Panc1 (cell line): ENCODE results near the gene GRAMD1B. TPM values are rescaled to one million over a fixed set of nuclear protein-coding genes. Genes with fewer than 3 reads are reported as not detected.

Source experiments
- ATAC-seq: fragments of 200-7000 bp; cut with Tn5 transposase; 2 replicates; pipeline ENCODE4 v1.9.1; 2020; ENCODE audit warnings: mild to moderate bottlenecking, moderate library complexity
- BruUV-seq: library from RNA; stranded (reverse); fragments of 400-500 nt; replicated peaks from 2 replicates; lab custom pipeline; 2021; lab: Mats Ljungman, UMichigan
- CTCF ChIA-PET: fragments of 300-600 bp; sonication (Branson Sonifier 250); formaldehyde crosslinking; loops from one replicate; lab custom pipeline; 2022; ENCODE audit warnings: antibody characterized with exemption; lab: Charles Lee
- POLR2A ChIA-PET: fragments of 300-600 bp; sonication (Branson Sonifier 250); formaldehyde crosslinking; loops from one replicate; lab custom pipeline; 2022; ENCODE audit warnings: antibody characterized with exemption; lab: Charles Lee
- DNase-seq: peaks from one replicate; pipeline ENCODE4 v3.0.0-alpha.2; 2010; ENCODE audit warnings: low read depth, low spot score
- H3K27ac ChIP-seq: 2 replicates; pipeline ENCODE4 v1.5.1; 2011; ENCODE audit warnings: mild to moderate bottlenecking, low read length, inconsistent platforms
- H3K27me3 ChIP-seq: fragments of 200-500 bp; sonication (Bioruptor generic); 2 replicates; pipeline ENCODE4 v1.6.0; 2014; ENCODE audit warnings: low read length, inconsistent platforms; ENCODE audit not compliant: control insufficient read depth, insufficient read depth
- H3K36me3 ChIP-seq: fragments of 200-500 bp; sonication (Bioruptor generic); 2 replicates; pipeline ENCODE4 v1.5.1; 2014; ENCODE audit warnings: inconsistent platforms, mild to moderate bottlenecking, low read length, moderate library complexity; ENCODE audit not compliant: control insufficient read depth, insufficient read depth
- H3K4me1 ChIP-seq: 2 replicates; pipeline ENCODE4 v1.5.1; 2011; ENCODE audit warnings: inconsistent platforms, mild to moderate bottlenecking, low read length, moderate library complexity; ENCODE audit not compliant: control insufficient read depth, insufficient read depth
- H3K4me3 ChIP-seq, 2 experiments: 2 replicates each; pipeline ENCODE4 v1.5.1; 2011 to 2012; ENCODE audit warnings: low read depth in 2 of 2, low read length in 2 of 2, mild to moderate bottlenecking in 2 of 2, inconsistent platforms in 1 of 2, moderate library complexity in 1 of 2
- H3K9me3 ChIP-seq: fragments of 200-500 bp; sonication (Bioruptor generic); 2 replicates; pipeline ENCODE4 v1.5.1; 2014; ENCODE audit warnings: low read depth, mild to moderate bottlenecking, inconsistent platforms, low read length, moderate library complexity; ENCODE audit not compliant: control insufficient read depth, insufficient read depth
- CTCF ChIP-seq: fragments of 450-650 bp; IDR thresholded peaks from 2 replicates; pipeline ENCODE4 v1.5.1; 2017; ENCODE audit warnings: mild to moderate bottlenecking
- POLR2AphosphoS5 ChIP-seq: IDR thresholded peaks from 2 replicates; pipeline ENCODE4 v1.6.1; 2012; ENCODE audit warnings: mild to moderate bottlenecking, low read depth, low read length, moderate library complexity
- REST ChIP-seq, 2 experiments: IDR thresholded peaks; 2 replicates each; pipeline ENCODE4 v1.6.1; 2011 to 2012; ENCODE audit warnings: low read depth in 2 of 2, control low read depth in 1 of 2, low read length in 1 of 2, mild to moderate bottlenecking in 1 of 2, moderate library complexity in 1 of 2; ENCODE audit not compliant: insufficient read depth in 1 of 2
- SIN3A ChIP-seq: IDR thresholded peaks from 2 replicates; pipeline ENCODE4 v1.6.1; 2012; ENCODE audit warnings: low read depth, mild to moderate bottlenecking, low read length, moderate library complexity, borderline replicate concordance; ENCODE audit not compliant: insufficient read depth
- TCF7L2 ChIP-seq: IDR thresholded peaks from 2 replicates; pipeline ENCODE4 v1.6.1; 2011; ENCODE audit warnings: mild to moderate bottlenecking, low read depth, low read length, inconsistent platforms
- in situ Hi-C: cut with HindIII; loops from 2 replicates; pipeline ENCODE4 v1.10.0; 2016; ENCODE audit warnings: low sequenced_read_pairs, low pct_unique_long_range_greater_than_20kb
- intact Hi-C: fragments of 100-400 bp; cut with micrococcal nuclease; formaldehyde crosslinking; loops from one replicate; pipeline ENCODE4 v1.10.0; 2022; ENCODE audit not compliant: unreplicated experiment
- total RNA-seq: library from RNA; stranded (reverse); gene quantifications from one replicate; pipeline ENCODE4 v1.2.1, GENCODE V29; 2021; ENCODE audit not compliant: unreplicated experiment

GRAMD1B gene
- total RNA-seq, 1 experiment from 2014 or later, result 0.46 TPM

GRCh38 chr11:123575441-123575840, 145.4 kb downstream of the GRAMD1B start:
- ATAC-seq (no peak), DNase-seq (no peak)
- no peak overlapping the region for H3K4me3 ChIP-seq
- TF ChIP-seq REST (IDR thresholded peaks at IDR 0.05; ENCODE audit: insufficient read depth in 1 of 2, low read depth in 2 of 2, low read length in 1 of 2) (no peak), CTCF (no peak), TCF7L2 (no peak), SIN3A (no peak), POLR2AphosphoS5 (no peak)
- no peak overlapping the region for H3K27ac ChIP-seq
- no peaks in the 10 kb centered on the region for H3K4me1 ChIP-seq
- H3K9me3 ChIP-seq, result no peaks in the 10 kb centered on the region
- peaks cover 19% of the 10 kb centered on the region for H3K27me3 ChIP-seq
- in situ Hi-C loops (no loop called here), intact Hi-C loops (no loop called here)
- H3K36me3 ChIP-seq, result no peaks in the 10 kb centered on the region
- BruUV-seq, result no TSS peak
- ChIA-PET POLR2A (no interaction called here), CTCF (no interaction called here)

- TF ChIP-seq TCF7L2 (no peak), CTCF (no peak), SIN3A (no peak), REST (IDR thresholded peaks at IDR 0.05; ENCODE audit: insufficient read depth in 1 of 2, low read depth in 2 of 2, low read length in 1 of 2) (no peak), POLR2AphosphoS5 (no peak)
- BruUV-seq, result no TSS peak
- Histone ChIP-seq H3K27ac (no peak overlapping the region), H3K36me3 (no peaks in the 10 kb centered on the region), H3K4me1 (no peaks in the 10 kb centered on the region), H3K27me3 (peaks cover 21% of the 10 kb centered on the region), H3K9me3 (no peaks in the 10 kb centered on the region), H3K4me3 (no peak overlapping the region)
- POLR2A ChIA-PET, result no interaction called here
- ATAC-seq (no peak), DNase-seq (no peak)
- CTCF ChIA-PET, result interaction anchor here (0.9 kb wide), 1 partner anchor 41 kb away, joined by 3 read pairs; no protein-coding TSS in a partner anchor
- intact Hi-C loops (no loop called here), in situ Hi-C loops (no loop called here)
Measured at GRCh38 chr11:123576082-123576481, 146.0 kb downstream of the GRAMD1B start.
